HG02798 (cell line): ENCODE data around the gene C6orf15.

ENCODE experiments used
- ATAC-seq: cut with Tn5 transposase; IDR thresholded peaks from one replicate; pipeline ENCODE4 v1.9.1; 2021; ENCODE audit warnings: mild to moderate bottlenecking; ENCODE audit not compliant: unreplicated experiment, poor library complexity

C6orf15 gene

GRCh38 chr6:31113861-31114540, 1.6 kb upstream of the C6orf15 start:
- no peak for ATAC-seq

GRCh38 chr6:31111712-31112111, 663 bp downstream of the C6orf15 start:
- ATAC-seq, result no peak

GRCh38 chr6:31110825-31111582, 1.4 kb downstream of the C6orf15 start:
- ATAC-seq, result no peak

GRCh38 chr6:31107052-31107451, 5.3 kb downstream of the C6orf15 start:
- ATAC-seq, result no peak

- no peak for ATAC-seq
These were observed 9.2 kb downstream of the C6orf15 start for GRCh38 chr6:31103136-31103535.

- ATAC-seq, result no peak
These were observed 13.9 kb downstream of the C6orf15 start for GRCh38 chr6:31098449-31098938.

- no peak for ATAC-seq
These were observed 15.7 kb downstream of the C6orf15 start for GRCh38 chr6:31096656-31097055.

GRCh38 chr6:31096215-31096614, 16.2 kb downstream of the C6orf15 start:
- no peak for ATAC-seq

- no peak for ATAC-seq
These were observed 17.9 kb downstream of the C6orf15 start for GRCh38 chr6:31094389-31094881.

GRCh38 chr6:31092769-31093505, 19.4 kb downstream of the C6orf15 start:
- ATAC-seq, result no peak

GRCh38 chr6:31092238-31092637, 20.1 kb downstream of the C6orf15 start:
- no peak for ATAC-seq

- no peak for ATAC-seq
These were observed 20.7 kb downstream of the C6orf15 start for GRCh38 chr6:31091680-31092079.

GRCh38 chr6:31090973-31091364, 21.4 kb downstream of the C6orf15 start:
- ATAC-seq, result no peak

GRCh38 chr6:31090275-31090972, 22.0 kb downstream of the C6orf15 start:
- no peak for ATAC-seq

- peak; percentile 64 for ATAC-seq
These were observed 24.8 kb downstream of the C6orf15 start for GRCh38 chr6:31087494-31088089.

GRCh38 chr6:31086788-31087440, 25.5 kb downstream of the C6orf15 start:
- ATAC-seq, result no peak

- ATAC-seq, result no peak
These were observed 28.5 kb downstream of the C6orf15 start for GRCh38 chr6:31083742-31084354.

GRCh38 chr6:31081872-31082271, 30.5 kb downstream of the C6orf15 start:
- ATAC-seq, result no peak

- no peak for ATAC-seq
These were observed 32.6 kb downstream of the C6orf15 start for GRCh38 chr6:31079656-31080261.
